ENCODE data around the gene VTI1A.

GRCh38 chr10:112826018-112826697 is 379.1 kb downstream of the VTI1A start:
- TF ChIP-seq EZH2 (IDR thresholded peaks at IDR 0.05; ENCODE audit: insufficient read depth, low read length) = no peak
- no peak for TF ChIP-seq CTCF (IDR thresholded peaks at IDR 0.05; ENCODE audit: insufficient read depth, low read depth, low read length)

All from astrocyte (in vitro differentiated cells and primary cell).